Fibroblast of villous mesenchyme (primary cell): ENCODE data around the gene CD79A. TPM values are rescaled to one million over a fixed set of nuclear protein-coding genes. Genes with fewer than 3 reads are reported as not detected.

Source experiments
- DNase-seq: peaks from one replicate; pipeline ENCODE4 v3.0.0-alpha.2; 2010; ENCODE audit warnings: low read depth
- H3K4me3 ChIP-seq: 2 replicates; pipeline ENCODE4 v1.5.1; 2011; ENCODE audit warnings: low read depth, mild to moderate bottlenecking, low read length
- CTCF ChIP-seq: IDR thresholded peaks from 2 replicates; pipeline ENCODE4 v1.5.1; 2012; ENCODE audit warnings: low read depth, mild to moderate bottlenecking, low read length; ENCODE audit not compliant: insufficient read depth
- total RNA-seq: library from RNA; depleted of rRNA; stranded (reverse); fragments of >200 nt; gene quantifications from 2 replicates; pipeline ENCODE4 v1.2.3, GENCODE V29; 2012

Gene CD79A
- total RNA-seq, 1 donor = not detected

DNA sequence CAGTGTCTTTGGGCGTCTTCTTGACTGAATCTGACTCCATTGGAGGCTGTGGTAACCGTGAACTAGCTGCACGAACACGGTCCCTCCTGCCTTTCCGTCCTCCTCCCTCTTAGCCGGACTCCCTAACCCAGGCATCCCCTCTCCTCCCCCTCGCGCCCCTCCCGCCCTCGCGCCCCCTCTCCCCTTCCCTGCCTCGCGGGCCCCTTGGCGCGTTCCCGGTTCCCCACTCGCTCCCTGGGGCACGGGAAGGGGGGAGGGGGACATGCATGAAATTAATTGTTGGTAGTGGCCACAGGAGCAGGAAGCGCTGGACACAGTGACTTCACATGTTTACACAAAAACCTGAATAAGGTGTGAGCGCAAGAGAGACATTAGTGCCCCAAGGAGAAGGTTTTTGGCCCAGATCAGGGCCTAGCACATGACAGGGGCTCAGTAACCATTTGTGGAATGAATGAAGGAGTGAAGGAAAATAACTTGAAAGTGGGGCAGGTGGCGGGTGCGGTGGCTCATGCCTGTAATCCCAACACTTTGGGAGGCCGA, 32.0 kb upstream of the CD79A start:
- no peak for TF ChIP-seq CTCF
- no peak for DNase-seq
- H3K4me3 ChIP-seq = no peak overlapping the region

DNA sequence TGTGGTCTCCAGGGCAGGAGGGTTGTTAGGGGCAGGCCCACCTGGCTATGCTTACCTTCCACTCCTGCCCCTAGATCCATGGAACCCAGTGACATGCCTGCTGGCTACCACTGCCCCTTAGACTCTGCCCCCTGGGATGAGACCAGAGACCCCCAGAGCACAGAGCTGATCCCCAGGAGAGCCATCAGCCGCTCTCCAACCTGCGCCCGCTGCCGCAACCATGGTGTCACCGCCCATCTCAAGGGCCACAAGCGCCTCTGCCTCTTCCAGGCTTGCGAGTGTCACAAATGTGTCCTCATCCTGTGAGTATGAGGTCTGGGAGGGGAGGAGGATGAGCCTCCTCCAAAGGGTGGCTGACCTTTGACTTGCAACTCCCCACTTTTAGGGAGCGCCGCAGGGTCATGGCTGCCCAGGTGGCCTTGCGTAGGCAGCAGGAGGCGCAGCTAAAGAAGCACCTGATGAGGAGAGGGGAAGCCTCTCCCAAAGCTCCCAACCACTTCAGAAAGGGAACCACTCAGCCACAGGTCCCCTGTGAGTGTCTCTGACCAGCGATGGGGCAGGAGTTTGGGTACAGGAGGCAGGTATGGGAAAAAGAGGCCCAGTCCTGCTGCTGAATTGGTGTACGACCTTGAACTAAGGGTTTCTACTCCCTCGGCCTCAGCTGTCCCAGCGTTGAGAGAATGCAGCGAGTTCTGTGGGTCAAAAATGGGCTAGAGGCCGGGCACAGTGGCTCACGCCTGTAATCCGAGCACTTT, 29.6 kb upstream of the CD79A start:
- no peak overlapping the region for H3K4me3 ChIP-seq
- DNase-seq = no peak
- no peak for TF ChIP-seq CTCF

- no peak overlapping the region for H3K4me3 ChIP-seq
- TF ChIP-seq CTCF = no peak
Measured at GRCh38 chr19:41848666-41849065, 28.4 kb upstream of the CD79A start.

GRCh38 chr19:41849067-41849466, 28.0 kb upstream of the CD79A start:
- DNase-seq = no peak
- H3K4me3 ChIP-seq = no peak overlapping the region
- TF ChIP-seq CTCF = no peak

More at GRCh38 chr19:41848666-41849065, 28.4 kb upstream of the CD79A start:
- DNase-seq = no peak

DNA sequence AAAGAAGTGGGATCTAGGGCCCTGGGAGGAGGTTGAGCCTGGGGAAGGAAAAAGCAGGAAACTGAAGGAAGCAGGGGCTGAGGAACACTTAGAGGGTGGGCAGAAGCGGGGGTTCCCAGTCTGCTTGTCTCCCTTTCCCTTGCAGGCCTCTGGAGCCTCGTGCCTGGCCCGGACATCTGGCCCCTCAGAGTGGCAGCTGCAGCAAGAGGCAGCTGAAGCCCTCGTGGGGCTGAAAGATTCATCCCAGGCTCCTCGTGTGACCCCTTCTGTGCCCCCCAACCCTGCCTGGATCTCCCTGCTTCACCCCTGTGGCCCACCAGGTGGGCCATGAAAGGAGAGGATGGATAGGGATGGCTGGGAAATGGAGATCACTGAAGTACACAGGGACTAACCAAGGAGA, 26.7 kb upstream of the CD79A start:
- DNase-seq = no peak
- H3K4me3 ChIP-seq = no peak overlapping the region
- TF ChIP-seq CTCF = no peak

DNA sequence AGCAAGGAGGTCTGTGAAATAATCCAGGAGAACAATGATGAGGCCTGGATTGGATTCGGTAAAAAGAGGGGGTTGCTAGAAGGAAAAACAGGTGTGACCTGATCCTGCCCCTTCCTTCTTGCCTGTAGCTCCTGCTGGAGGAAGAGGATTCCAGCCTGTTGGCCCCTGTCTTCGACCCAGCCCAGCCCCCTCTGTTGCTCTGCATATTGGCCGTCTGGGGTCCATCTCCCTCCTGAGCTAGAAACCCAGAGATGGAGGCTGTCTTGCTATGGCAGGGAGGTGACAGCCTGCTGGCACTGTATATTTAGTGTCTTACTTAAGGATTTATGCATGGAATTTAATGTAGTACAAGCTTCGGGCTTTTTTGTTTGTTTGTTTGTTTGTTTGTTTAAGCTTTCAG, 25.6 kb upstream of the CD79A start:
- no peak for TF ChIP-seq CTCF
- no peak for DNase-seq
- no peak overlapping the region for H3K4me3 ChIP-seq

- H3K4me3 ChIP-seq = no peak overlapping the region
- DNase-seq = no peak
- no peak for TF ChIP-seq CTCF
Measured at GRCh38 chr19:41853344-41853743, 23.7 kb upstream of the CD79A start.
